A549 (cell line): ENCODE results near the gene RHOT1. TPM values are rescaled to one million over a fixed set of nuclear protein-coding genes. Genes with fewer than 3 reads are reported as not detected.

Experiments
- ATAC-seq, 2 experiments: fragments of 200-7000 bp in 1 of 2; fragments of >200 bp in 1 of 2; cut with Nextera tagmentation in 1 of 2; cut with Tn5 transposase in 1 of 2; 3 replicates each; pipeline versions ENCODE4 v1.8.0 to v1.9.1; 2018 to 2020; ENCODE audit warnings: mild to moderate bottlenecking in 1 of 2, moderate library complexity in 1 of 2
- CTCF ChIA-PET: fragments of 300-600 bp; sonication (Branson Sonifier 250); formaldehyde crosslinking; extraction: SDS; loops from one replicate; lab custom pipeline; 2021; ENCODE audit warnings: antibody characterized with exemption, inconsistent platforms; lab: Yijun Ruan, JAX
- POLR2A ChIA-PET: fragments of 350-600 bp; formaldehyde crosslinking; extraction: SDS; loops from one replicate; lab custom pipeline; 2021; ENCODE audit warnings: antibody characterized with exemption, inconsistent platforms; lab: Yijun Ruan, JAX
- DNase-seq, 2 experiments: peaks; one replicate each; pipeline versions ENCODE4 v3.0.0 to v3.0.0-alpha.2; 2011 to 2016; ENCODE audit warnings: low read depth in 1 of 2, low spot score in 1 of 2
- FAIRE-seq: peaks from 2 replicates; lab custom pipeline; 2011; peaks lifted over from hg19 to GRCh38; lab: Jason Lieb, UNC
- H3K27ac ChIP-seq, 2 experiments: fragments of >200 bp; sonication (Bioruptor Twin); formaldehyde crosslinking; 3 replicates each; pipeline ENCODE4 v1.5.1; 2016 to 2017
- H3K4me1 ChIP-seq: fragments of >200 bp; sonication (Bioruptor Twin); formaldehyde crosslinking; 3 replicates; pipeline ENCODE4 v1.6.1; 2016
- H3K4me2 ChIP-seq: fragments of >200 bp; sonication (Bioruptor Twin); formaldehyde crosslinking; 3 replicates; pipeline ENCODE4 v1.6.1; 2016
- H3K4me3 ChIP-seq: fragments of >200 bp; sonication (Bioruptor Twin); formaldehyde crosslinking; 3 replicates; pipeline ENCODE4 v1.5.1; 2016
- H3K9me3 ChIP-seq: fragments of >200 bp; sonication (Bioruptor Twin); formaldehyde crosslinking; 3 replicates; pipeline ENCODE4 v1.6.1; 2016
- BHLHE40 ChIP-seq: IDR thresholded peaks from 2 replicates; pipeline ENCODE4 v1.6.1; 2012; ENCODE audit warnings: low read depth, low read length, inconsistent platforms
- CEBPB ChIP-seq, 2 experiments: fragments of >200 bp in 1 of 2; sonication (Bioruptor Twin) in 1 of 2; formaldehyde crosslinking in 1 of 2; IDR thresholded peaks; 2 replicates each; pipeline ENCODE4 v1.6.1; 2012 to 2016
- CHD2 ChIP-seq: fragments of 150-350 bp; IDR thresholded peaks from 2 replicates; pipeline ENCODE4 v1.6.1; 2014; ENCODE audit warnings: low read length; ENCODE audit not compliant: partially characterized antibody
- EHF ChIP-seq: fragments of 250-450 bp; sonication (Bioruptor Pico); IDR thresholded peaks from 2 replicates; pipeline ENCODE4 v1.5.0; 2020; ENCODE audit warnings: mild to moderate bottlenecking
- EHMT2 ChIP-seq: fragments of 200-600 bp; sonication (generic); IDR thresholded peaks from 2 replicates; pipeline ENCODE4 v1.6.1; 2016; ENCODE audit warnings: antibody characterized with exemption, low read depth, mild to moderate bottlenecking, moderate library complexity
- ESRRA ChIP-seq: fragments of 150-350 bp; IDR thresholded peaks from 2 replicates; pipeline ENCODE4 v1.6.1; 2014; ENCODE audit warnings: mild to moderate bottlenecking, low read length, borderline replicate concordance
- HOXA7 ChIP-seq: fragments of 250-450 bp; sonication (Bioruptor Pico); IDR thresholded peaks from 2 replicates; pipeline ENCODE4 v1.5.0; 2020; ENCODE audit warnings: mild to moderate bottlenecking, moderate library complexity
- JUN ChIP-seq, 2 experiments: fragments of >200 bp; sonication (Bioruptor Twin); formaldehyde crosslinking; IDR thresholded peaks; 2 replicates in 1 of 2; 3 replicates in 1 of 2; pipeline ENCODE4 v1.6.1; 2016 to 2017
- KDM5A ChIP-seq: fragments of 200-600 bp; sonication (generic); IDR thresholded peaks from 2 replicates; pipeline ENCODE4 v1.6.1; 2016; ENCODE audit warnings: antibody characterized with exemption, mild to moderate bottlenecking
- MAZ ChIP-seq: fragments of 150-350 bp; IDR thresholded peaks from 2 replicates; pipeline ENCODE4 v1.6.1; 2014; ENCODE audit warnings: antibody characterized with exemption, low read depth, low read length, borderline replicate concordance
- PHF8 ChIP-seq: fragments of 200-600 bp; sonication (generic); IDR thresholded peaks from 2 replicates; pipeline ENCODE4 v1.6.1; 2016; ENCODE audit warnings: low read depth, mild to moderate bottlenecking, antibody characterized with exemption, moderate library complexity, borderline replicate concordance
- RARB ChIP-seq: fragments of 250-450 bp; sonication (Bioruptor Pico); IDR thresholded peaks from 2 replicates; pipeline ENCODE4 v1.8.0; 2021; ENCODE audit warnings: mild to moderate bottlenecking, moderate library complexity
- RCOR1 ChIP-seq: fragments of 150-350 bp; IDR thresholded peaks from 2 replicates; pipeline ENCODE4 v1.6.1; 2014; ENCODE audit warnings: antibody characterized with exemption, low read length, low read depth
- RFX5 ChIP-seq: fragments of 450-650 bp; IDR thresholded peaks from 2 replicates; pipeline ENCODE4 v1.7.1; 2014; ENCODE audit warnings: antibody characterized with exemption, mild to moderate bottlenecking, moderate library complexity
- ZNF302 ChIP-seq: fragments of 250-450 bp; sonication (Bioruptor Pico); IDR thresholded peaks from 2 replicates; pipeline ENCODE4 v1.9.0; 2021; ENCODE audit warnings: inconsistent platforms, mild to moderate bottlenecking, moderate library complexity
- ZSCAN20 ChIP-seq: fragments of 250-450 bp; sonication (Bioruptor Pico); IDR thresholded peaks from 2 replicates; pipeline ENCODE4 v1.8.0; 2022; ENCODE audit warnings: mild to moderate bottlenecking, moderate library complexity
- WGBS: methylation state at CpG from one replicate; pipeline ENCODE4 v1.1.6; 2017; ENCODE audit errors: missing lambda C conversion rate; 5-methylcytosine and 5-hydroxymethylcytosine counted together
- polyA plus RNA-seq, 4 experiments: library from polyadenylated mRNA; depleted of rRNA in 3 of 4; stranded (reverse); fragments of >200 nt; fragmentation: RNase III in 1 of 4; extraction: RNeasy Plus Mini Kit Qiagen cat#74134 plus additional on column Dnase treatment in 1 of 4; gene quantifications; 2 replicates in 3 of 4; 3 replicates in 1 of 4; pipeline ENCODE4 v1.2.3, GENCODE V29; 2011 to 2017
- TF ChIP-seq, protein P1 (sequence below): fragments of 150-350 bp; IDR thresholded peaks from 2 replicates; pipeline ENCODE4 v1.6.1; 2014; ENCODE audit warnings: low read depth, mild to moderate bottlenecking, low read length
- TF ChIP-seq, protein P2 (sequence below): fragments of 450-650 bp; IDR thresholded peaks from 2 replicates; pipeline ENCODE4 v1.6.1; 2014; ENCODE audit warnings: antibody characterized with exemption
- TF ChIP-seq, protein P3 (sequence below): fragments of 250-450 bp; sonication (Bioruptor Pico); IDR thresholded peaks from 2 replicates; pipeline ENCODE4 v1.5.0; 2021; ENCODE audit warnings: mild to moderate bottlenecking, moderate library complexity, borderline replicate concordance

RHOT1 gene
- polyA plus RNA-seq, 2 of the 4 experiments (the other 2 are of a cell fraction) = 26.6 to 109 TPM

DNA sequence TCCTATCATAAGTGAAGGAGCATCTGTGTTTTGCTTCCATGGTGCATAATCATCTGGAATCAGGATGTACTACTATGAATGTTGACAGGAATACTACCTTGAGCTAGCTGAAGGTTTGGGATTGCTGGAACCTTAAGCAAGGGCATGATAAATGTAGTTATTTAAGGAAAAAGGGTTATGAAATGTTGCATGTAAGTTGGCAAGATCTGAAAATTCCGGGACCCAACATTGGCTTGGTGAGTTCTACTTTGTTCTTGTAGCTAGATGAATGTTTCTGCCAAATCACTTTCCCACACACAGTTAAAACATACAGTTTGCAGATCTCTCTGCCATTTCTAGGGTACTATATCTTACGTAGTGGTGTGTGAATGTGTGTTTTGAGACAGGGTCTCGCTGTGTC, 13.6 kb downstream of the RHOT1 start:
- Histone ChIP-seq H3K27ac (no peak overlapping the region), H3K4me1 (peaks cover 10% of the 10 kb centered on the region), H3K4me3 (no peak overlapping the region), H3K4me2 (no peak overlapping the region), H3K9me3 (no peaks in the 10 kb centered on the region)
- CTCF ChIA-PET = interaction anchor here (0.7 to 1.0 kb wide), 2 partner anchors 10 to 20 kb away, joined by 3 to 4 read pairs; no protein-coding TSS in a partner anchor
- no peak for DNase-seq
- 94% methylated on average over 3 of the region's 3 CpGs for WGBS
- ATAC-seq = no peak
- peak; percentile 7 for FAIRE-seq
- POLR2A ChIA-PET = interaction anchor here (0.6 kb wide), 1 partner anchor 195 kb away, joined by 4 read pairs; no protein-coding TSS in a partner anchor
- TF ChIP-seq, protein P1, sequence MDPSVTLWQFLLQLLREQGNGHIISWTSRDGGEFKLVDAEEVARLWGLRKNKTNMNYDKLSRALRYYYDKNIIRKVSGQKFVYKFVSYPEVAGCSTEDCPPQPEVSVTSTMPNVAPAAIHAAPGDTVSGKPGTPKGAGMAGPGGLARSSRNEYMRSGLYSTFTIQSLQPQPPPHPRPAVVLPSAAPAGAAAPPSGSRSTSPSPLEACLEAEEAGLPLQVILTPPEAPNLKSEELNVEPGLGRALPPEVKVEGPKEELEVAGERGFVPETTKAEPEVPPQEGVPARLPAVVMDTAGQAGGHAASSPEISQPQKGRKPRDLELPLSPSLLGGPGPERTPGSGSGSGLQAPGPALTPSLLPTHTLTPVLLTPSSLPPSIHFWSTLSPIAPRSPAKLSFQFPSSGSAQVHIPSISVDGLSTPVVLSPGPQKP = no peak

DNA sequence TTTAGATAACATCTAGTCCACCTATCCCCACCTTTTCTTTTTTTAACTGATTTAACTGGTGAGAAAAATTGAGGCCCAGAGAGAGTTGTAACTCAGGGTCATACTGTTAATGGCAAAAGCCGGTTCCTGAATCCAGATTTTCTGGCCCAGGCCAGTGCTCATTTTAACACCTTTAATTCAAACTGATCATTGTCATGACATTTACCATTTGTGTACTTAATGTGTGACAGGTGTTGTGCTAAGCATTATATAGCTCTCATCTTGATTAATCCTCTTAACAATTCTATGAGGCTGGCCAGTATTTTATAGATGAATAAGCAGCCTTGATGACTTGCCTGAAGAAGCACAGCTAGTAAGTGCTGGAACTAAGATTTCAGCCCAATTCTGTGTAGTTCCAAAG, 14.4 kb downstream of the RHOT1 start:
- ATAC-seq (no peak), DNase-seq (no peak), FAIRE-seq (peak; percentile 84)
- H3K4me3 ChIP-seq = no peak overlapping the region
- no peaks in the 10 kb centered on the region for H3K9me3 ChIP-seq
- ChIA-PET POLR2A (no interaction called here), CTCF (interaction anchor here (0.6 to 1.4 kb wide), 4 partner anchors 11 to 47 kb away, joined by 3 to 6 read pairs (median 4); no protein-coding TSS in a partner anchor)
- TF ChIP-seq ZSCAN20 (CRISPR knock-in tag) (no peak), HOXA7 (CRISPR knock-in tag) (no peak), RFX5 (no peak), CEBPB (IDR thresholded peaks at IDR 0.05) (no peak), MAZ (no peak), BHLHE40 (no peak), ESRRA (no peak), KDM5A (no peak), PHF8 (no peak), ZNF302 (CRISPR knock-in tag) (no peak), CHD2 (no peak), EHF (CRISPR knock-in tag) (no peak), RARB (CRISPR knock-in tag) (no peak), EHMT2 (no peak), JUN (IDR thresholded peaks at IDR 0.05) (no peak), RCOR1 (no peak)
- TF ChIP-seq, protein P2, sequence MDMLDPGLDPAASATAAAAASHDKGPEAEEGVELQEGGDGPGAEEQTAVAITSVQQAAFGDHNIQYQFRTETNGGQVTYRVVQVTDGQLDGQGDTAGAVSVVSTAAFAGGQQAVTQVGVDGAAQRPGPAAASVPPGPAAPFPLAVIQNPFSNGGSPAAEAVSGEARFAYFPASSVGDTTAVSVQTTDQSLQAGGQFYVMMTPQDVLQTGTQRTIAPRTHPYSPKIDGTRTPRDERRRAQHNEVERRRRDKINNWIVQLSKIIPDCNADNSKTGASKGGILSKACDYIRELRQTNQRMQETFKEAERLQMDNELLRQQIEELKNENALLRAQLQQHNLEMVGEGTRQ = no peak
- TF ChIP-seq, protein P3, sequence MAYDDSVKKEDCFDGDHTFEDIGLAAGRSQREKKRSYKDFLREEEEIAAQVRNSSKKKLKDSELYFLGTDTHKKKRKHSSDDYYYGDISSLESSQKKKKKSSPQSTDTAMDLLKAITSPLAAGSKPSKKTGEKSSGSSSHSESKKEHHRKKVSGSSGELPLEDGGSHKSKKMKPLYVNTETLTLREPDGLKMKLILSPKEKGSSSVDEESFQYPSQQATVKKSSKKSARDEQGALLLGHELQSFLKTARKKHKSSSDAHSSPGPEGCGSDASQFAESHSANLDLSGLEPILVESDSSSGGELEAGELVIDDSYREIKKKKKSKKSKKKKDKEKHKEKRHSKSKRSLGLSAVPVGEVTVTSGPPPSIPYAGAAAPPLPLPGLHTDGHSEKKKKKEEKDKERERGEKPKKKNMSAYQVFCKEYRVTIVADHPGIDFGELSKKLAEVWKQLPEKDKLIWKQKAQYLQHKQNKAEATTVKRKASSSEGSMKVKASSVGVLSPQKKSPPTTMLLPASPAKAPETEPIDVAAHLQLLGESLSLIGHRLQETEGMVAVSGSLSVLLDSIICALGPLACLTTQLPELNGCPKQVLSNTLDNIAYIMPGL = no peak
- TF ChIP-seq, protein P1 = no peak
- peaks cover 15% of the 10 kb centered on the region for H3K4me1 ChIP-seq
- H3K4me2 ChIP-seq = 0 out of 3 replicates have a peak overlapping the region, but pooled peaks have one; percentile 5
- WGBS = 96% methylated on average over 1 of the region's 1 CpG
- no peak overlapping the region; a peak in 1 of 6 replicates for H3K27ac ChIP-seq
